ENCODE results near the gene MEGF6. TPM values are rescaled to one million over a fixed set of nuclear protein-coding genes. Genes with fewer than 3 reads are reported as not detected.

The MEGF6 gene
- total RNA-seq, 1 donor from 2014 or later = 1.3 TPM

GRCh38 chr1:3564921-3565831, 46.1 kb downstream of the MEGF6 start:
- no peaks in the 10 kb centered on the region for H3K36me3 ChIP-seq (ENCODE audit: control insufficient read depth, insufficient read depth, low read length)
- FAIRE-seq = no peak
- no peak for DNase-seq (ENCODE audit: low read depth)
- peaks cover 5% of the 10 kb centered on the region for H3K27me3 ChIP-seq (ENCODE audit: control insufficient read depth, insufficient read depth, low read length)
- H3K4me3 ChIP-seq (ENCODE audit: low read depth, low read length) = no peak overlapping the region
- peak; percentile 91 for TF ChIP-seq CTCF (IDR thresholded peaks at IDR 0.05; ENCODE audit: insufficient read depth, low read length, severe bottlenecking)

- peaks cover 3% of the 10 kb centered on the region for H3K27me3 ChIP-seq (ENCODE audit: control insufficient read depth, insufficient read depth, low read length)
- no peaks in the 10 kb centered on the region for H3K36me3 ChIP-seq (ENCODE audit: control insufficient read depth, insufficient read depth, low read length)
- no peak for TF ChIP-seq CTCF (IDR thresholded peaks at IDR 0.05; ENCODE audit: insufficient read depth, low read length, severe bottlenecking)
- DNase-seq (ENCODE audit: low read depth) (no peak), FAIRE-seq (no peak)
- no peak overlapping the region for H3K4me3 ChIP-seq (ENCODE audit: low read depth, low read length)
These were observed 47.7 kb downstream of the MEGF6 start for GRCh38 chr1:3563610-3564009.

GRCh38 chr1:3563125-3563524, 48.2 kb downstream of the MEGF6 start:
- Histone ChIP-seq H3K27me3 (ENCODE audit: control insufficient read depth, insufficient read depth, low read length) (peaks cover 3% of the 10 kb centered on the region), H3K36me3 (ENCODE audit: control insufficient read depth, insufficient read depth, low read length) (no peaks in the 10 kb centered on the region), H3K4me3 (ENCODE audit: low read depth, low read length) (no peak overlapping the region)
- no peak for FAIRE-seq
- no peak for DNase-seq (ENCODE audit: low read depth)
- no peak for TF ChIP-seq CTCF (IDR thresholded peaks at IDR 0.05; ENCODE audit: insufficient read depth, low read length, severe bottlenecking)

GRCh38 chr1:3562712-3563111, 48.6 kb downstream of the MEGF6 start:
- no peak overlapping the region for H3K4me3 ChIP-seq (ENCODE audit: low read depth, low read length)
- H3K27me3 ChIP-seq (ENCODE audit: control insufficient read depth, insufficient read depth, low read length) = peaks cover 3% of the 10 kb centered on the region
- no peak for FAIRE-seq
- DNase-seq (ENCODE audit: low read depth) = no peak
- no peak for TF ChIP-seq CTCF (IDR thresholded peaks at IDR 0.05; ENCODE audit: insufficient read depth, low read length, severe bottlenecking)
- no peaks in the 10 kb centered on the region for H3K36me3 ChIP-seq (ENCODE audit: control insufficient read depth, insufficient read depth, low read length)

GRCh38 chr1:3561702-3562101, 49.6 kb downstream of the MEGF6 start:
- Histone ChIP-seq H3K36me3 (ENCODE audit: control insufficient read depth, insufficient read depth, low read length) (no peaks in the 10 kb centered on the region), H3K4me3 (ENCODE audit: low read depth, low read length) (no peak overlapping the region), H3K27me3 (ENCODE audit: control insufficient read depth, insufficient read depth, low read length) (peaks cover 3% of the 10 kb centered on the region)
- no peak for DNase-seq (ENCODE audit: low read depth)
- no peak for FAIRE-seq
- no peak for TF ChIP-seq CTCF (IDR thresholded peaks at IDR 0.05; ENCODE audit: insufficient read depth, low read length, severe bottlenecking)
